Fibroblast of skin of scalp (primary cell): Measurements from ENCODE around the gene ITGA2.
"Not testable (repeated sequence)": the region's sequence is repeated elsewhere in the genome, so short reads cannot be mapped to it uniquely, and the experiment has no call there.

Source experiments
- DNase-seq: peaks from one replicate; pipeline ENCODE4 v3.0.0-alpha.2; 2013

ITGA2 gene

DNA sequence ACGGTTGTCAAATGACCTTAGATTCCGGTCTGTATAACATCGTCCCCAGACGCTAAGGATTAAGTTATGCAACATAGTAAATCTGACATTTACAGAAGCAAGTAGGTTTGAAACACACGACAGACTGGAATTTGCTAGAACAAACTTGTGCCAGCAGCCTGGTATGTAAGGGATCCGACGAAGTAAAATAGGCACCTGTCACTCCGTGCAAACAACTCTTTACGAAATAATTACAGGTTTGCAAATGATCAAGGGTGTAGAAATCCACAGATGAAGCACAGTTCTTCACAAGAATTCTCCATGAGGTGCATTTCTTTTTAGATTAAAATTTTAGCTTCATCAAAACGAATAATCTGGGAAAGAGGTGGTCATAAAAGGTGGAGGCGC, 119.9 kb downstream of the ITGA2 start:
- DNase-seq, result no peak

DNA sequence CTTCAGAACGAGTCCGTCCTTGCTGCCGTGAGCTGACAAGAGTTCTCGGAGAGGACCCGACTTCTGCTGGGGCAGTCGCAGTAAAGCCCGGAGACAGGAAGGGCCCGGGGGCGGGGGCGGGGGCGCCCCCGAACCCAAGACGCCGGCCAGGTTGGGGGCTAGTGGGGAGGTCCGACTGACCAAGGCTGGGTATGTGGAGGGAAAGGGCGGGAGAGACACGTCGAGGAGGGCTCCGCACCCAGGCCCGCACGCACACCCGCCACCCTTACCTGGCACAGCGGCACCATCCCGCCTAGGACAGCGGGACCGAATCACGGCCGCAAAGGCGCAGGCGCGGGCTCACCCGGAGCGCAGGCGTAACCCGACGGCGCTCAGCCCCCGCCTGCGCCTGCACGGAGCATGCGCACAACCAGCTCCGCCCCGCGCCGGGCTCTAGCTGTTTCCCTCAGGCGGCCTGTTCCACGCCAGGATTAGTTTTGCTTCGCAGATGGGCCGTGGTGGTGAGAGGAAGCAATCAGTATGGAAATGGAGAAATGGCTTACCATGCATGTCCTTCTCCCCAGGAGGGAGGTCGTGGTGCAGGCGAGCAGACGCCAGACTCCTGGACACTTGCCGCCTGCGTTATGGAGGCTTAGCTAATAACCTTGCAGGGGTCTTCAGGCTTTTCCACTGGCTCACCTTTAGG, 120.4 kb downstream of the ITGA2 start, which contains the start of gene MOCS2:
Gene MOCS2, minus strand, starts transcription at position 315 of the 685 bp plus-strand sequence. CDS start 2,583 bp downstream, outside the sequence.
- peak; percentile 87 for DNase-seq

DNA sequence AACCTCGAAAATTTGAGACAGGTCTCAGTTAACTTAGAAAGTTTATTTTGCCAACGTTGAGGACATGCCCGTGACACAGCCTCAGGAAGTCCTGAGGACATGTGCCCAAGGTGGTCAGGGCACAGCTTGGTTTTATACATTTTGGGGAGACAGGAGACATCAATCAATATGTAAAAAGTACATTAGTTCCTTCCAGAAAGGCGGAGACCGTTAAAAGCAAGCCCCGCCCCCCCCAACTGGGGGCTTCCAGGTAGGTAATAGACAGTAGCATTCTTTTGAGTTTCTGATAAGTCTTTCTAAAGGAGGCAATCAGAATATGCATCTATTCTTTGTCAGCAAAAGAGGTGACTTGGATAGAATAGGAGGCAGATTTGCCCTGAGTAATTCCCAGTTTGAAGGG, 121.0 kb downstream of the ITGA2 start:
- no peak for DNase-seq

DNA sequence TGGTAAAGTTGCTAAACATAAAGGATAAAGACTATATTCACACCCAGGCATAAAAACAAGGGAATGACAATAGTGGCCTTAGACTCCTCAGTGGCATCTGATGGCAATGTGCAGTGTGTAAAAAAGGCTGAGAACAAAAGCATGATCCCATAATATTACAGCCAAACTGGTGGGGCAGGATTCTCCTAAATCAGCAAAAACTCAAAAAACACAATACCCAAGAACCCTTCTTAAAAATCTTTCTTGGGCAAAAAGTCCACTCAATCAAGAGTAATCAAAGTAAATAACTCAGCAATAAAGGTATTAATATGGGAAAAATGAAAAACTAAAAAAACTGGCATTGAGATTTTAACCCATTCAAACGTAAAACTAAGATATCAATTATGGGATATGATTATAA, 122.0 kb downstream of the ITGA2 start:
- no peak for DNase-seq

DNA sequence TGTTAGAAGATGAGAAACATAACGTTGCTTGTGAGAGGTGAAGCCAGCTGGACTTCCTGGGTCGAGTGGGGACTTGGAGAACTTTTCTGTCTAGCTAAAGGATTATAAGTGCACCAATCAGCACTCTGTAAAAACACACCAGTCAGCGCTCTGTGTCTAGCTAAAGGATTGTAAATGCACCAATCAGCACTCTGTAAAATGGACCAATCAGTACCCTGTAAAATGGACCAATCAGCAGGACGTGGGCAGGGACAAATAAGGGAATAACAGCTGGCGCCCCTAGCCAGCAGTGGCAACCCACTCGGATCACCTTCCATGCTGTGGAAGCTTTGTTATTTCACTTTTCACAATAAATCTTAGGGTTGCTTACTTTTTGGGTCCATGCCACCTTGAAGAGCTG, 123.2 kb downstream of the ITGA2 start:
- DNase-seq, result not testable (repeated sequence)

DNA sequence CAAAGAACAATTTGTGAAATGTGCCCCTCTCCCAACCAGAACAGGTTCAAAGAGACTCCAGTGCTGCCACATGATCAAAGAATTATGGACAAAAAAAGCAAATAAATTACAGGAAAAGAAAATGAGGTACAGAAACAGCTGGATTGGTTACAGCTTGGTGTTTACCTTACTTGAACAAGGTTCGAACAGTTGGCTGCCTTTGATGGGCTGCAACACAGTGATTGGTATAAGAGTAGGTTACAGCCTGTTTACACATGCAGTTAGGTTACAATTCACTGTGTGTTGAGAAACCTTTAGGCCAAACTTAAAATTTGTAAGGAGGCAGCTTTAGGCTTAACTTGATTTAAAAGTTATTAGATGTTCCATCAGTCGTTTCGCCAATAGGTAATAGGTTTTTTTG, 123.8 kb downstream of the ITGA2 start:
- no peak for DNase-seq

DNA sequence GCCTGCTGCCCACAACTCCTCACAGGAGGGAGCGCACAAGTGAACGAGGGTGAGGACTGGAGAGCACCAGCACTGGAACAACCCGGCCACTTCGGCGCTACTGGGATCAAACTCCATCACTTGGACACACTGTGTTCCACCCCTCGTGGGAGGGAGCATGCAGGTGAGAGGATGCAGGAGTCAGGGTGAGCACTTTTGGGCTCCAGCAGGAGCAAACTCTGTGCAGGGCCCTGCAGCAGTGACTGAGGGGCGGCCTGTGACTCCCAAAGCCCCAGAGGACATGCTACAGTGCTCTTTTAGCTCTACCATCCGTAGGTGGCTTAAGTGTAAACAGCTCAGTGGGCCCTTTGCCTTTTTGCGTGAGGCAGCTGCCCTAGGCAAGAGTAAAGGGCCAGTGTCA, 124.8 kb downstream of the ITGA2 start:
- DNase-seq, result no peak

DNA sequence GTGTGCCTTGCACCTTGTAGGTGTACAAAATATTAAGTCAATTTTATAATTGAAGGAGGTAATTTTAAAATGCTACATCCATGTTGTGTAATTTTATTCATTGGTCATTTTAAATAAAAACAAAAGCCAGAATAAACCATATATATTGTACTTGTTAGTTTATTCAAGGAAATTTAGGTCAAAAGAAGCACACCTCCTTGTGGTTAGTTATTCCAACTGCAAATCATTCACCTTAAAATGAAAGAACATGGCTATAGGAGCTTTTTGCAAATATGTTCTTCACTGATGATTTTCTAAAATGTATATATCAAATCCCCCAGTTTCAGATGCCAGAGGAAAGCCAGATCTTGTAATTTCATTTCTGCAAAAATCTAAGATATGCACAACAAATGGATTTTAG, 125.8 kb downstream of the ITGA2 start:
- DNase-seq, result no peak

DNA sequence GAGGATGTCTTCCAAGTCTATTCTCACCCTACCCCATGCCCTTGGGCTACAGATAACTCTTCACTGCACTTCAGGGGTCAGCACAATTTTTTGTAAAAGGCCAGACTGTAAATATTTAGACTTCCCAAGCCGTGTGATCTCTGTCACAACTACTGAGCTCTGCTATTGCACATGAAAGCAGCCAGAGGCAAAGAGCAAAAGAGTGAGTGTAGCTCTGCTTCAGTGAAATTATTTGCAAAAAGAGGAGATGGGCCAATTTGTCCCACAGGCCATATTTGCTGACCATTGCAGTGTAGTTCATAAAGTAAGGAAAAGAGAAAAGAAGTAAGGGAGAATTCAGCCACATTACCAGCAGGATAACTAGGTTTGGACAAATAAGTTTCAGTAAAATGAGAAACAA, 127.4 kb downstream of the ITGA2 start:
- no peak for DNase-seq

DNA sequence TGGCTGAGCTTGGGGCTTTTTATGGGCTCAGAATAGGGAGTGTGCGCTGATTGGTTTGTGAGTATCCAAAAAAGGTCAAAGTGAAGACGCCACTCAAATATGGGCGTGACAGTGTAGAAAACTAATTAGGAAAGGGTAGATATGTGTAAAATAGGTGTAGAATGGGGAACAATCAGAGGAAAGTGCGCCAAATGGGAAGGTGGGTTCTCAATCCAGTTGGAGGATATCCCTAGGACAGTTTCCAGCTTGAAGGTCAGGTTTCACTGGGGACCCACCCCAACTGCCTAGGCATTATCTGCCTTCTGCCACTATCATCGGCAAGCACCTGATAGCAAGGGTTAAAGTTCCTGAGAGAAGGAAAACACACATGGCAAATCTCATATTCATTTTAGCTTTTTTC, 129.7 kb downstream of the ITGA2 start:
- no peak for DNase-seq

DNA sequence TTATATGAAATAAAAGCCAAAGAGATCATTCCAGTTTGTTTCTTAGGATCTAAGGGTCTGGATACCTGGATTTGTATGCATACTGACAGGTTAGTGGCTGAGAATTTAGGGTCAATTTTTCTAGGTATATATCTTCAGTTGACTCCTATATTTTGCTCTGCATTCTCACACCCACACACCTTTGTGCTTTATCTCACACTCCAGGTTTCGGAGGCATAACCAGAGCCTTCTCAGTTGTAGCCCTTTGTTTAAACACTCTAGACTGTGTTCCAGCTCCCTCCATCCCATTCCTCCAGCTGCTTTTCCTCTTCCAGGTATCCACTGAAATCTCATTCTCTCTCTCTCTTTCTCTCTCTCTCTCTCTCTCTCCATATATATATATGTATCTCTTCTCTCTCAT, 131.0 kb downstream of the ITGA2 start:
- DNase-seq, result no peak

DNA sequence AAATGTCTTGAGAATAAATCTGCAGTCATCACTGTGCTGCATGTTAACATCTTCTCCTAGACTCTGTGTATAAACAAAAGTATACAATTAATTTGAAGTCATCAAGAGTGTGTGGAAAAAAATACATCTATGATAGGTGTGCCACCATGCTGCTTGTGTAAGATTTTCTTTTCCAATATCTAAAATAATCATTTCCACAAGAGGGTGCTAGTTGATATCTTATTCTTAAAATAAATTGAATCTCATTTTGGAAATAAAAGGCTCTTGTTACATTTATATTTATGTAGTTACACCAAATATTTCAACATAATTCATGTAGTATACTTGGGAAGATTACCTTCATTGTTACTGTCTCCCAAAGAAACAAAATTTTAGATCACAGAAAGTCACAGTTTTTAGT, 134.6 kb downstream of the ITGA2 start:
- peak; percentile 27 for DNase-seq

DNA sequence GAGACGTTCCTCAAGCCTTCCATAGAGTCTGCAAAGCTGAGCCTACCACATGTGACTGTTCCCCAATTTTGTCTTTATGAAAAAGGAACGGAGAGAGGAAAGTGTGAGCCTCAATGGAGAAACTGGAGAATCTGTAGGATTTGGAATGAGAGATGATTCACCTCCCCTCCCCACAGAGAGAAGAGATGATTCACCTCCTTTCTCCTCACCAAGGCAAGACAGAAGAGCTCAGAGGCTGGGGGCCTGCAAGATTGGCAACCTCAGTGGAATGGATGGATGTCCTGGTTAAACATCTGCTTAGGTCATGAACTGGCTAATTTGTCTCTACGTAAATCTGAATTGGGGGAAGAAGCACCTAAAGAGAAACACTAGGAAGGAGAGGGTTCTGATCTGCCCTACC, 137.4 kb downstream of the ITGA2 start:
- DNase-seq, result peak; percentile 80

DNA sequence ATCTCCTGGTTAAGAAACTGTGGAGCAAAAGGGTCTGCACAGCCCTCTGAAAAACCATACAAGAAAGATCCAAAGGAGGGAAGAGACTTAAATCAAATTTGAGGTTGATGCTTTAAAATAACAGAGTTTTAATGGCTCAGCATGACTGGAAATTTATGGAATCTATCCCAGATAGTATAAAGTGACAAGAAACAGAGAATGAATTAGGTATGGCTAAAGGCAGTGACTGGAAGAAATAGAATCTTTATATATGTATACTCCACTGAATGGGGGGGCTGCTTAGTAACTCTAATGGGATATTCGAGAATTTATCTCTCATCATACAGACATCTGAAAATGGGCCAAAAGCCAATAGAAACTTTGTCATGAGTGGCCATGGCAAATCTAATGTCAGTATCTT, 138.0 kb downstream of the ITGA2 start:
- no peak for DNase-seq

DNA sequence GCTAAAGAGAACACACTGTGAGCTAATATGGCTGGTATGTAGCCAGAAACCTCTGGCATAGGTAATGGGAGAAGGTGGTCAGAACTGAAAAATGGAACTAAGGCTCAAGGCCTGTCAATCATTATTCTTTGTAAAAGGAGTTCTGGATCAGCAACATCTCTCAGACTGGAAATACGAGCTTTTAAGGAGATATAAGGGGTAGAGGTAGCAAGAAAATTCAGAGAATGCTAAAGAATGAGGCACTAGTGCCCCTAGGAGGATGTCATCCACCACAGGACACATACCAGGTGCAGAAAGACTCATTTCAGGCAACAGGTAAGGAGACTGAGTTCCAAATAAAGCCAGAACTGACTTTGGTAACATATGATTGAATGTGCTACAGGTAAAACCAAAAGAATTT, 139.3 kb downstream of the ITGA2 start:
- DNase-seq, result no peak

DNA sequence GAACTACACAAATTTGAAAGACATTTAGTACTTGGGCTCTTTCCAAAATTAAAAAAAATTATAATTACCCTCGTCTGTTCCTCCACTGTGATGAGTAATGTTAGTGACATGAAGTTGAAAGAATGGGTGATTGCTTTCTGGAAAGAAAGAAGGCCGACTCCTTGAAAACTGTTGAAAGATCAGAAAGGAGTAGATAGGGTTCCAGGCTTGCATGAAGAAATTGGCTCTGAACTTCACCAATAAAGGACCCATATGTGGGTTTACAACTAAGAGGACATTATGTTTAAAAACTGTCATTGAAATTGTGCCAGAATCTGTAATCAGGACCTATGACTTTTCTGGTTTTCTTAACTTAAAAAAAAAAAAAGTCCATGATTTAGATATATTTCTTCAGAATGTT, 141.1 kb downstream of the ITGA2 start:
- DNase-seq, result peak; percentile 62

DNA sequence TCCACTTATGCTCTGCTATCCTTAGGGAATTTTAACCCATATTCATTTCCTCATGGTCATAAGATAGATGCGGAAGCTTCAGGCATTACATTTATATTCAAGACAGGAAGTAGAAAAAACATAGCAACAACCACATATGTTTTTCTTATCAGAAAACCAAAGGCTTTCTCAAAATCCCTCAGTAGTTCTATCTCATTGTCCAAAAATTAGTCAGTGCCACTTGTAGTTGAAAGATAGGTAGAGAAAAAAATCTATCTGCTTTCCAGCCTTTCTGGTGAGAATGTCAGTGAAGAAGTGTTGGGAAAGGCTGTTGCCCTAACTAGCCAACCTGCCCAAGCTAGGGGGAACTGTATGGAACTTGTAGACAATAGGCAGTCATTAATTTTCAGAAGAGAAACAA, 143.9 kb downstream of the ITGA2 start:
- DNase-seq, result no peak
